ENCODE data around the gene ADRA2B.
"Not testable (repeated sequence)": the region's sequence is repeated elsewhere in the genome, so short reads cannot be mapped to it uniquely, and the experiment has no call there.

Gene ADRA2B

GRCh38 chr2:96091711-96092572, 24.4 kb downstream of the ADRA2B start:
- peak overlapping the region; percentile 26 for H3K4me3 Mint-ChIP-seq
- H3K9me3 Mint-ChIP-seq: no peaks in the 10 kb centered on the region

GRCh38 chr2:96091141-96091710, 25.1 kb downstream of the ADRA2B start:
- intact Hi-C loops (cut with micrococcal nuclease): no loop called here
- no peaks in the 10 kb centered on the region for H3K36me3 Mint-ChIP-seq (ENCODE audit: low read depth)
- H3K27me3 Mint-ChIP-seq: no peaks in the 10 kb centered on the region
- peaks cover 35% of the 10 kb centered on the region for H3K4me1 Mint-ChIP-seq (ENCODE audit: low read depth)
- no peaks in the 10 kb centered on the region for H3K9me3 Mint-ChIP-seq
- peak overlapping the region; percentile 26 for H3K4me3 Mint-ChIP-seq
- H3K27ac Mint-ChIP-seq: no peak overlapping the region

More at GRCh38 chr2:96091711-96092572, 24.4 kb downstream of the ADRA2B start:
- H3K27ac Mint-ChIP-seq: no peak overlapping the region
- H3K36me3 Mint-ChIP-seq (ENCODE audit: low read depth): no peaks in the 10 kb centered on the region
- peaks cover 1% of the 10 kb centered on the region for H3K27me3 Mint-ChIP-seq
- intact Hi-C loops (cut with micrococcal nuclease): no loop called here
- peaks cover 40% of the 10 kb centered on the region for H3K4me1 Mint-ChIP-seq (ENCODE audit: low read depth)

- Mint-ChIP-seq H3K9me3 (no peaks in the 10 kb centered on the region), H3K27ac (no peak overlapping the region), H3K4me1 (ENCODE audit: low read depth) (peaks cover 35% of the 10 kb centered on the region), H3K36me3 (ENCODE audit: low read depth) (no peaks in the 10 kb centered on the region), H3K27me3 (peaks cover 3% of the 10 kb centered on the region), H3K4me3 (no peak overlapping the region)
- intact Hi-C loops (cut with micrococcal nuclease): no loop called here
Measured at GRCh38 chr2:96090196-96090926, 26.0 kb downstream of the ADRA2B start.

- H3K4me1 Mint-ChIP-seq (ENCODE audit: low read depth): peaks cover 39% of the 10 kb centered on the region
- H3K4me3 Mint-ChIP-seq: no peak overlapping the region
- intact Hi-C loops (cut with micrococcal nuclease): no loop called here
- no peaks in the 10 kb centered on the region for H3K36me3 Mint-ChIP-seq (ENCODE audit: low read depth)
- no peak overlapping the region for H3K27ac Mint-ChIP-seq
- H3K9me3 Mint-ChIP-seq: no peaks in the 10 kb centered on the region
- peaks cover 3% of the 10 kb centered on the region for H3K27me3 Mint-ChIP-seq
Measured at GRCh38 chr2:96089356-96090195, 26.8 kb downstream of the ADRA2B start.

GRCh38 chr2:96088340-96089335, 27.7 kb downstream of the ADRA2B start:
- peaks cover 3% of the 10 kb centered on the region for H3K27me3 Mint-ChIP-seq
- no peak overlapping the region for H3K27ac Mint-ChIP-seq
- no peaks in the 10 kb centered on the region for H3K36me3 Mint-ChIP-seq (ENCODE audit: low read depth)
- intact Hi-C loops (cut with micrococcal nuclease): no loop called here
- peaks cover 44% of the 10 kb centered on the region for H3K4me1 Mint-ChIP-seq (ENCODE audit: low read depth)
- H3K9me3 Mint-ChIP-seq: no peaks in the 10 kb centered on the region
- no peak overlapping the region for H3K4me3 Mint-ChIP-seq

- peaks cover 3% of the 10 kb centered on the region for H3K27me3 Mint-ChIP-seq
- H3K4me1 Mint-ChIP-seq (ENCODE audit: low read depth): peaks cover 44% of the 10 kb centered on the region
- no peak overlapping the region for H3K27ac Mint-ChIP-seq
- intact Hi-C loops (cut with micrococcal nuclease): no loop called here
- no peak overlapping the region for H3K4me3 Mint-ChIP-seq
- no peaks in the 10 kb centered on the region for H3K36me3 Mint-ChIP-seq (ENCODE audit: low read depth)
- no peaks in the 10 kb centered on the region for H3K9me3 Mint-ChIP-seq
Measured at GRCh38 chr2:96087130-96087529, 29.2 kb downstream of the ADRA2B start.

- no peaks in the 10 kb centered on the region for H3K36me3 Mint-ChIP-seq (ENCODE audit: low read depth)
- H3K4me1 Mint-ChIP-seq (ENCODE audit: low read depth): peaks cover 34% of the 10 kb centered on the region
- H3K27me3 Mint-ChIP-seq: peaks cover 3% of the 10 kb centered on the region
- intact Hi-C loops (cut with micrococcal nuclease): no loop called here
- H3K27ac Mint-ChIP-seq: no peak overlapping the region
- H3K4me3 Mint-ChIP-seq: no peak overlapping the region
- H3K9me3 Mint-ChIP-seq: no peaks in the 10 kb centered on the region
Measured at GRCh38 chr2:96085541-96086355, 30.6 kb downstream of the ADRA2B start.

- H3K27me3 Mint-ChIP-seq; H3K4me3 Mint-ChIP-seq; intact Hi-C loops (cut with micrococcal nuclease); H3K9me3 Mint-ChIP-seq; H3K36me3 Mint-ChIP-seq (ENCODE audit: low read depth): not testable (repeated sequence)
- Mint-ChIP-seq H3K4me1 (ENCODE audit: low read depth) (peaks cover 33% of the 10 kb centered on the region), H3K27ac (peak overlapping the region; percentile 11)
Measured at GRCh38 chr2:96084858-96085518, 31.4 kb downstream of the ADRA2B start.

- H3K4me1 Mint-ChIP-seq (ENCODE audit: low read depth): peaks cover 33% of the 10 kb centered on the region
- peaks cover 11% of the 10 kb centered on the region for H3K27me3 Mint-ChIP-seq
- no peaks in the 10 kb centered on the region for H3K9me3 Mint-ChIP-seq
- no peak overlapping the region for H3K4me3 Mint-ChIP-seq
- no peaks in the 10 kb centered on the region for H3K36me3 Mint-ChIP-seq (ENCODE audit: low read depth)
- intact Hi-C loops (cut with micrococcal nuclease): no loop called here
- H3K27ac Mint-ChIP-seq: peak overlapping the region; percentile 11
Measured at GRCh38 chr2:96083989-96084857, 32.1 kb downstream of the ADRA2B start.

- no peaks in the 10 kb centered on the region for H3K36me3 Mint-ChIP-seq (ENCODE audit: low read depth)
- H3K27me3 Mint-ChIP-seq: peaks cover 13% of the 10 kb centered on the region
- no peaks in the 10 kb centered on the region for H3K9me3 Mint-ChIP-seq
- H3K27ac Mint-ChIP-seq: peak overlapping the region; percentile 67
- H3K4me1 Mint-ChIP-seq (ENCODE audit: low read depth): peaks cover 33% of the 10 kb centered on the region
- intact Hi-C loops (cut with micrococcal nuclease): no loop called here
- no peak overlapping the region for H3K4me3 Mint-ChIP-seq
Measured at GRCh38 chr2:96083064-96083939, 33.1 kb downstream of the ADRA2B start.
